ENCODE data around the gene KLK10.

DNA sequence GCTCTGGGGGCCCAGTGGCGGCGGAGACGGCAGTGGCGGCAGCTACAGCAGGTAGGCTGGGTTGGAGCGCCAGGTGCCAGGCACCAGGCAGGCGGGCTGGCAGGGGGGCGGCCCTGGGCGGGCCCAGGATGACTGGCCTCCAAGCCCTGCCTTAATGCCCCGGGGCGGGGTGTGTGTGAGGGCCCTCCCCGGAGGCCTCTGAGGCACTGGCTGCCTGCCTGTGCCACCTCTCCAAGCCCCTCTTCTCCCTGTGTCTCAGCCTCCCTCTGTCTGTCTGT is 7.0 kb upstream of the KLK10 start, which contains the start of gene KLK11:
- TF ChIP-seq, protein P1, sequence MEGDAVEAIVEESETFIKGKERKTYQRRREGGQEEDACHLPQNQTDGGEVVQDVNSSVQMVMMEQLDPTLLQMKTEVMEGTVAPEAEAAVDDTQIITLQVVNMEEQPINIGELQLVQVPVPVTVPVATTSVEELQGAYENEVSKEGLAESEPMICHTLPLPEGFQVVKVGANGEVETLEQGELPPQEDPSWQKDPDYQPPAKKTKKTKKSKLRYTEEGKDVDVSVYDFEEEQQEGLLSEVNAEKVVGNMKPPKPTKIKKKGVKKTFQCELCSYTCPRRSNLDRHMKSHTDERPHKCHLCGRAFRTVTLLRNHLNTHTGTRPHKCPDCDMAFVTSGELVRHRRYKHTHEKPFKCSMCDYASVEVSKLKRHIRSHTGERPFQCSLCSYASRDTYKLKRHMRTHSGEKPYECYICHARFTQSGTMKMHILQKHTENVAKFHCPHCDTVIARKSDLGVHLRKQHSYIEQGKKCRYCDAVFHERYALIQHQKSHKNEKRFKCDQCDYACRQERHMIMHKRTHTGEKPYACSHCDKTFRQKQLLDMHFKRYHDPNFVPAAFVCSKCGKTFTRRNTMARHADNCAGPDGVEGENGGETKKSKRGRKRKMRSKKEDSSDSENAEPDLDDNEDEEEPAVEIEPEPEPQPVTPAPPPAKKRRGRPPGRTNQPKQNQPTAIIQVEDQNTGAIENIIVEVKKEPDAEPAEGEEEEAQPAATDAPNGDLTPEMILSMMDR (IDR thresholded peaks at IDR 0.05): no peak
- TF ChIP-seq, protein P2, sequence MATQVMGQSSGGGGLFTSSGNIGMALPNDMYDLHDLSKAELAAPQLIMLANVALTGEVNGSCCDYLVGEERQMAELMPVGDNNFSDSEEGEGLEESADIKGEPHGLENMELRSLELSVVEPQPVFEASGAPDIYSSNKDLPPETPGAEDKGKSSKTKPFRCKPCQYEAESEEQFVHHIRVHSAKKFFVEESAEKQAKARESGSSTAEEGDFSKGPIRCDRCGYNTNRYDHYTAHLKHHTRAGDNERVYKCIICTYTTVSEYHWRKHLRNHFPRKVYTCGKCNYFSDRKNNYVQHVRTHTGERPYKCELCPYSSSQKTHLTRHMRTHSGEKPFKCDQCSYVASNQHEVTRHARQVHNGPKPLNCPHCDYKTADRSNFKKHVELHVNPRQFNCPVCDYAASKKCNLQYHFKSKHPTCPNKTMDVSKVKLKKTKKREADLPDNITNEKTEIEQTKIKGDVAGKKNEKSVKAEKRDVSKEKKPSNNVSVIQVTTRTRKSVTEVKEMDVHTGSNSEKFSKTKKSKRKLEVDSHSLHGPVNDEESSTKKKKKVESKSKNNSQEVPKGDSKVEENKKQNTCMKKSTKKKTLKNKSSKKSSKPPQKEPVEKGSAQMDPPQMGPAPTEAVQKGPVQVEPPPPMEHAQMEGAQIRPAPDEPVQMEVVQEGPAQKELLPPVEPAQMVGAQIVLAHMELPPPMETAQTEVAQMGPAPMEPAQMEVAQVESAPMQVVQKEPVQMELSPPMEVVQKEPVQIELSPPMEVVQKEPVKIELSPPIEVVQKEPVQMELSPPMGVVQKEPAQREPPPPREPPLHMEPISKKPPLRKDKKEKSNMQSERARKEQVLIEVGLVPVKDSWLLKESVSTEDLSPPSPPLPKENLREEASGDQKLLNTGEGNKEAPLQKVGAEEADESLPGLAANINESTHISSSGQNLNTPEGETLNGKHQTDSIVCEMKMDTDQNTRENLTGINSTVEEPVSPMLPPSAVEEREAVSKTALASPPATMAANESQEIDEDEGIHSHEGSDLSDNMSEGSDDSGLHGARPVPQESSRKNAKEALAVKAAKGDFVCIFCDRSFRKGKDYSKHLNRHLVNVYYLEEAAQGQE (IDR thresholded peaks at IDR 0.05; ENCODE audit: low read depth, low read length): no peak
- TF ChIP-seq GATA2 (CRISPR knock-in tag; IDR thresholded peaks at IDR 0.05) (no peak), SMC3 (IDR thresholded peaks at IDR 0.05; ENCODE audit: low read depth, low read length) (no peak), MAX (IDR thresholded peaks at IDR 0.05; ENCODE audit: low read depth) (no peak), MXI1 (IDR thresholded peaks at IDR 0.05; ENCODE audit: low read depth, low read length) (no peak), ELF1 (IDR thresholded peaks at IDR 0.05) (no peak), YY1 (IDR thresholded peaks at IDR 0.05; ENCODE audit: low read depth) (no peak), TAF1 (IDR thresholded peaks at IDR 0.05; ENCODE audit: borderline replicate concordance, low read depth, low read length) (no peak), RAD21 (IDR thresholded peaks at IDR 0.05; ENCODE audit: low read length) (no peak)
